OCI-LY1 (cell line): ENCODE data around the gene UCN2.

ENCODE experiments used
- H2AFZ ChIP-seq: fragments of 200-600 bp; sonication (generic), shearing (Covaris generic); 2 replicates; pipeline ENCODE4 v1.6.0; 2014; ENCODE audit warnings: antibody characterized with exemption, mild to moderate bottlenecking, low read length
- H3F3A ChIP-seq: fragments of 200-600 bp; sonication (generic), shearing (Covaris generic); 2 replicates; pipeline ENCODE4 v1.6.0; 2014; ENCODE audit warnings: mild to moderate bottlenecking, antibody characterized with exemption, low read length, moderate library complexity; ENCODE audit not compliant: insufficient read depth
- H3K27ac ChIP-seq: fragments of 200-600 bp; sonication (generic); 2 replicates; pipeline ENCODE4 v1.5.1; 2014; ENCODE audit warnings: low read length, mixed run types, mild to moderate bottlenecking, low read depth; ENCODE audit not compliant: poor library complexity, severe bottlenecking
- H3K27me3 ChIP-seq: fragments of 200-600 bp; sonication (generic); 2 replicates; pipeline ENCODE4 v1.6.0; 2014; ENCODE audit warnings: antibody characterized with exemption, mild to moderate bottlenecking, low read length, moderate library complexity; ENCODE audit not compliant: insufficient read depth
- H3K36me3 ChIP-seq: fragments of 200-600 bp; sonication (generic); 2 replicates; pipeline ENCODE4 v1.6.1; 2014; ENCODE audit warnings: mild to moderate bottlenecking, antibody characterized with exemption, low read length, moderate library complexity, mixed read lengths; ENCODE audit not compliant: insufficient read depth
- H3K4me1 ChIP-seq: fragments of 200-600 bp; sonication (generic); 2 replicates; pipeline ENCODE4 v1.5.1; 2014; ENCODE audit warnings: mild to moderate bottlenecking, low read length, moderate library complexity; ENCODE audit not compliant: insufficient read depth, severe bottlenecking
- H3K4me2 ChIP-seq: fragments of 200-600 bp; sonication (generic), shearing (Covaris generic); 2 replicates; pipeline ENCODE4 v1.6.1; 2014; ENCODE audit warnings: low read length
- H3K4me3 ChIP-seq: fragments of 200-600 bp; sonication (generic); 2 replicates; pipeline ENCODE4 v1.5.1; 2014; ENCODE audit warnings: low read length, low read depth, mild to moderate bottlenecking, mixed read lengths; ENCODE audit not compliant: poor library complexity, severe bottlenecking
- H3K79me2 ChIP-seq: fragments of 200-600 bp; shearing (Covaris generic); 2 replicates; pipeline ENCODE4 v1.6.1; 2016; ENCODE audit warnings: mixed run types, low read length, mixed read lengths; ENCODE audit not compliant: insufficient read depth
- H3K9ac ChIP-seq: fragments of 200-600 bp; sonication (generic), shearing (Covaris generic); 2 replicates; pipeline ENCODE4 v1.6.1; 2014; ENCODE audit warnings: mild to moderate bottlenecking, low read length, mixed read lengths
- H3K9me2 ChIP-seq: fragments of 200-600 bp; sonication (generic), shearing (Covaris generic); 2 replicates; pipeline ENCODE4 v1.6.1; 2014; ENCODE audit warnings: low read depth, mild to moderate bottlenecking, low read length, mixed read lengths
- H3K9me3 ChIP-seq: fragments of 200-600 bp; shearing (Covaris generic); 2 replicates; pipeline ENCODE4 v1.6.1; 2014; ENCODE audit warnings: low read length, mixed read lengths
- H4K20me1 ChIP-seq: fragments of 200-600 bp; sonication (generic), shearing (Covaris generic); 2 replicates; pipeline ENCODE4 v1.6.0; 2016; ENCODE audit warnings: mild to moderate bottlenecking, low read length; ENCODE audit not compliant: insufficient read depth
- CTCF ChIP-seq: fragments of 200-600 bp; sonication (generic), shearing (Covaris generic); IDR thresholded peaks from 2 replicates; pipeline ENCODE4 v1.5.1; 2017; ENCODE audit warnings: mild to moderate bottlenecking, antibody characterized with exemption, low read length, moderate library complexity, mixed read lengths
- EZH2 ChIP-seq: fragments of 200-600 bp; sonication (generic), shearing (Covaris generic); IDR thresholded peaks from 2 replicates; pipeline ENCODE4 v1.8.0; 2017; ENCODE audit warnings: borderline replicate concordance, mixed run types, mild to moderate bottlenecking, antibody characterized with exemption, low read length, moderate library complexity, mixed read lengths

UCN2 gene

DNA sequence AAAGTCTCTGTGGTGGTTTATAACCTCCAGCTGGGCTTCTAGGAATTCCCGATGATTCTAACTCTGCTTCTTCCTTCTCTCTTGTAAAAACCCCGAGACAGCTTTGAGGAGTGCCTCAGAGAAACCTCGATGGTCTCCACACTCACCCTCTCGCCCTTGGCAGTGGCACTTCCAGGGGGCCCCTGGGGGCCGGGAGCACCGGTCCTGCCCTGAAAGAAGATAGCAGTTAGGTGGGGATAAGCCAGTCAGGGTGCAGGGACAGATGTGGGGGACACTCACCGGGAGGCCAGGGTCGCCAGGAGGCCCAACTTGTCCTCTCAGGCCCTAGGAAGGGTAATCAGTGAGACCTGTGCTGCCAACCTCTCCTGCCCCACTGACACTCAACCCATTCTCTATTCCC lies 21.8 kb upstream of the UCN2 start:
- H3K4me3 ChIP-seq = no peak overlapping the region
- H3F3A ChIP-seq = no peaks in the 10 kb centered on the region
- no peak overlapping the region for H2AFZ ChIP-seq
- no peak overlapping the region for H3K9ac ChIP-seq
- H3K9me2 ChIP-seq = no peaks in the 10 kb centered on the region
- no peak for TF ChIP-seq EZH2
- TF ChIP-seq CTCF = no peak
- H3K27ac ChIP-seq = no peak overlapping the region
- no peaks in the 10 kb centered on the region for H4K20me1 ChIP-seq
- no peaks in the 10 kb centered on the region for H3K4me1 ChIP-seq
- no peaks in the 10 kb centered on the region for H3K36me3 ChIP-seq
- no peak overlapping the region for H3K4me2 ChIP-seq
- no peaks in the 10 kb centered on the region for H3K79me2 ChIP-seq
- H3K9me3 ChIP-seq = no peaks in the 10 kb centered on the region
- H3K27me3 ChIP-seq = peaks cover 7% of the 10 kb centered on the region; the same call in 1 of the 2 replicates

- H3K4me2 ChIP-seq = no peak overlapping the region
Observed at GRCh38 chr3:48584836-48585235, 21.3 kb upstream of the UCN2 start.

GRCh38 chr3:48581621-48582481 lies 18.3 kb upstream of the UCN2 start:
- no peaks in the 10 kb centered on the region for H3F3A ChIP-seq
- H2AFZ ChIP-seq = no peak overlapping the region
- H3K4me1 ChIP-seq = no peaks in the 10 kb centered on the region
- no peaks in the 10 kb centered on the region for H3K9me2 ChIP-seq
- no peaks in the 10 kb centered on the region for H4K20me1 ChIP-seq
- no peak overlapping the region for H3K9ac ChIP-seq
- H3K4me3 ChIP-seq = no peak overlapping the region
- TF ChIP-seq EZH2 = no peak
- TF ChIP-seq CTCF = peak; percentile 10; the same call in 1 of the 2 replicates
- H3K27me3 ChIP-seq = peaks cover 7% of the 10 kb centered on the region; the same call in 1 of the 2 replicates
- no peaks in the 10 kb centered on the region for H3K36me3 ChIP-seq
- no peaks in the 10 kb centered on the region for H3K79me2 ChIP-seq
- H3K9me3 ChIP-seq = no peaks in the 10 kb centered on the region
- H3K4me2 ChIP-seq = no peak overlapping the region
- H3K27ac ChIP-seq = no peak overlapping the region

More at GRCh38 chr3:48584836-48585235, 21.3 kb upstream of the UCN2 start:
- Histone ChIP-seq H3K9ac (no peak overlapping the region), H2AFZ (no peak overlapping the region), H4K20me1 (no peaks in the 10 kb centered on the region), H3K9me3 (no peaks in the 10 kb centered on the region), H3K27ac (no peak overlapping the region), H3K27me3 (peaks cover 7% of the 10 kb centered on the region; the same call in 1 of the 2 replicates), H3K4me1 (no peaks in the 10 kb centered on the region), H3K36me3 (no peaks in the 10 kb centered on the region), H3K4me3 (no peak overlapping the region), H3K9me2 (no peaks in the 10 kb centered on the region), H3K79me2 (no peaks in the 10 kb centered on the region), H3F3A (no peaks in the 10 kb centered on the region)
- TF ChIP-seq EZH2 (no peak), CTCF (no peak)
